ENCODE measurements around the gene DPEP1. TPM values are rescaled to one million over a fixed set of nuclear protein-coding genes. Genes with fewer than 3 reads are reported as not detected.
"Not testable (repeated sequence)": the region's sequence is repeated elsewhere in the genome, so short reads cannot be mapped to it uniquely, and the experiment has no call there.

The DPEP1 gene
- total RNA-seq, 1 donor from 2014 or later = 0.36 TPM

DNA sequence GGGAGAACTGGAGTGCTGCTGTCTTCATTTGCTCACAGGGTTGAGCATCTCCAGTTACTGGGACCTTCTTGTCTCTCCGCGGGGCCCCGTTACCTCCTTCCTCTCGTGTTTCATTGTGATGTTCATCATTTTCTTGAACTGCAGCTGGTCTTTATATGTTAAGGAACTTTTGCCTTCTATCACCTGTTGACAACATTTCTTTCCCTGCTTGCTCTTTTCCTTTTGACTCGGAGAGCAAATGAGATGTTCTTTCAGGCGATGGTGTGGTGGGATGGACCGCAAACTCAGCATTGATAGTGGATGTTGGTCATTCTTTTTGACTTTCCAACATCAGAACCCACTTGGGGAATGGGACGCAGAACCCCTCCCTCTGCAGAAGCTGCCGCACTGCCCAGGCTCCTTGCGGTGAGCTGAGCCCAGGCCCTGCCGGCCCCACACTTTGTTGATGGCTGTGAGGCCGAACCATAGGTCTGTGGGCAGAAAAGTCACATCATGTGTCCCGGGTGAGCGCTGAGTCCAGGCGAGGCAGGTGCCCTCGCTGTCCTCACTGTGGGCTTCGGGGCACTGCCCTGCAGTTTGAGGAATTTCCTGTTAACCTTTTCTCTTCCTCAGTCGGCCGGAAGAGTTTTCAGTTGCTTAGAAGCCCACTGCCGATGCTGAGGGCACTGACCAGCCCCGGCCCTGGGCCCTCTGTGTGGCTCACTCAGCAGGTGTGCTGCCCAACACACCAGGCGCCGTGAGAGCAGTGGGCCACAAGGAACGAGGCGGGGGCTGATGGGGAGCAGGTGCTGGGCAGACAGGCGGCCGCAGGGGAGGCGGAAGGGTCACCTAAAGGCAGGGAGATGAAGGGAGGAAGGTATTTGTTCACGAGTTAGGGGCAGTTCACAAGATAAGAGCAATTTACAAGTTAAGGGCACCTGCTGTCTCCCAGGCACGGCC lies 45.5 kb upstream of the DPEP1 start:
- Mint-ChIP-seq H3K4me1 (peaks cover 21% of the 10 kb centered on the region), H3K9me3 (no peaks in the 10 kb centered on the region), H3K36me3 (peaks cover 5% of the 10 kb centered on the region), H3K4me3 (no peak overlapping the region), H3K27ac (no peak overlapping the region), H3K27me3 (ENCODE audit: low read depth) (peaks cover 27% of the 10 kb centered on the region)
- no peak for DNase-seq (ENCODE audit: low spot score in 2 of 2, unreplicated experiment in 2 of 2)
- TF ChIP-seq, protein P1, sequence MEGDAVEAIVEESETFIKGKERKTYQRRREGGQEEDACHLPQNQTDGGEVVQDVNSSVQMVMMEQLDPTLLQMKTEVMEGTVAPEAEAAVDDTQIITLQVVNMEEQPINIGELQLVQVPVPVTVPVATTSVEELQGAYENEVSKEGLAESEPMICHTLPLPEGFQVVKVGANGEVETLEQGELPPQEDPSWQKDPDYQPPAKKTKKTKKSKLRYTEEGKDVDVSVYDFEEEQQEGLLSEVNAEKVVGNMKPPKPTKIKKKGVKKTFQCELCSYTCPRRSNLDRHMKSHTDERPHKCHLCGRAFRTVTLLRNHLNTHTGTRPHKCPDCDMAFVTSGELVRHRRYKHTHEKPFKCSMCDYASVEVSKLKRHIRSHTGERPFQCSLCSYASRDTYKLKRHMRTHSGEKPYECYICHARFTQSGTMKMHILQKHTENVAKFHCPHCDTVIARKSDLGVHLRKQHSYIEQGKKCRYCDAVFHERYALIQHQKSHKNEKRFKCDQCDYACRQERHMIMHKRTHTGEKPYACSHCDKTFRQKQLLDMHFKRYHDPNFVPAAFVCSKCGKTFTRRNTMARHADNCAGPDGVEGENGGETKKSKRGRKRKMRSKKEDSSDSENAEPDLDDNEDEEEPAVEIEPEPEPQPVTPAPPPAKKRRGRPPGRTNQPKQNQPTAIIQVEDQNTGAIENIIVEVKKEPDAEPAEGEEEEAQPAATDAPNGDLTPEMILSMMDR (IDR thresholded peaks at IDR 0.05; ENCODE audit: unreplicated experiment) = no peak

DNA sequence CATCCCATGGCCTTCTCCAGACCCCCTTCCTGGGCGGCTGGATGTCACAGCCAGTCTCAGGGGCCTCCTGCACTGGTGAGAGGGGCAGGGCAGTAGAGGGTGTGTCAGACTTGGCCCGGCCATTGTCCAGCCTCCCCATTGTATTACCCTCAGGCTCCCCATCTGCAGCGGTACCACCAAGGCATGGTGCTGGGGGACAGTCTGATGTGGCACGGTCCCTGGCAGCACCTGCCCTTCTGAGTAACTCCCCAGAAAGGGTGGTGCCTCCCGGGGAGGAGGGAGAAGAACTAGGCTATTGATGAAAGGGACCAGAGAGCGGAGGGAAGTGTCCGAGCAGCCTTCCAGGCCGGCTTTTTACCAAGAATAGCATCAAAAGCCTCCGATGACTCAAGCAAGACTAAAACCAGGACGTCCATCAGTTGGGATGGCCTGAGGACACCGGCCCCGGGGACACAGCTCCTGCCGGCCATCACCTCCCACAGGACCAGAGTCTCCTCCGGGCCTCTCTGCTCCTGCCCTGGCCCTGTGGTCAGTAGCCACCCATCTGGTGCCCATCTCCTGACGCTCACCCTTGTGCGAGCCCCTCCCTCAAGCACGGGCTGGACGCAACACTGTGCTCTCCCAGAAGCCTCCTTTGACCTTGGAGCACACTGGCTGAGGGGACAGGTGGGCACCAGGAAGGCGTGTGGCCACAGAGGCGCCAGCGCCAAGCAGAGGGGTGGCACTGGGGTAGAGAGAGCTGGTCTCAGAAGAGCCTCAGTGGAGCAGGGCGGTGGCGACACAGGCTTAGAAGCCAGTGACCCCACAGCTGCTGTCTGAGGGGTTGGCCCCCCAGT lies 43.7 kb upstream of the DPEP1 start:
- Mint-ChIP-seq H3K4me3 (no peak overlapping the region), H3K36me3 (peaks cover 2% of the 10 kb centered on the region), H3K27me3 (ENCODE audit: low read depth) (peaks cover 43% of the 10 kb centered on the region), H3K9me3 (no peaks in the 10 kb centered on the region), H3K4me1 (peaks cover 17% of the 10 kb centered on the region), H3K27ac (no peak overlapping the region)
- DNase-seq (ENCODE audit: low spot score in 2 of 2, unreplicated experiment in 2 of 2) = no peak
- TF ChIP-seq, protein P1 (IDR thresholded peaks at IDR 0.05; ENCODE audit: unreplicated experiment) = no peak

GRCh38 chr16:89570342-89570923 lies 43.0 kb upstream of the DPEP1 start:
- Mint-ChIP-seq H3K27me3 (ENCODE audit: low read depth) (peaks cover 48% of the 10 kb centered on the region), H3K9me3 (no peaks in the 10 kb centered on the region), H3K27ac (no peak overlapping the region), H3K4me1 (peaks cover 12% of the 10 kb centered on the region), H3K4me3 (no peak overlapping the region), H3K36me3 (peaks cover 2% of the 10 kb centered on the region)
- TF ChIP-seq, protein P1 (IDR thresholded peaks at IDR 0.05; ENCODE audit: unreplicated experiment) = no peak
- no peak for DNase-seq (ENCODE audit: low spot score in 2 of 2, unreplicated experiment in 2 of 2)

GRCh38 chr16:89570983-89571598 lies 42.4 kb upstream of the DPEP1 start:
- not testable (repeated sequence) for H3K36me3 Mint-ChIP-seq; H3K4me3 Mint-ChIP-seq; H3K27ac Mint-ChIP-seq; H3K9me3 Mint-ChIP-seq; H3K4me1 Mint-ChIP-seq; DNase-seq (ENCODE audit: low spot score in 2 of 2, unreplicated experiment in 2 of 2)
- H3K27me3 Mint-ChIP-seq (ENCODE audit: low read depth) = peaks cover 48% of the 10 kb centered on the region

- no peak overlapping the region for H3K4me3 Mint-ChIP-seq
- no peak for DNase-seq (ENCODE audit: low spot score in 2 of 2, unreplicated experiment in 2 of 2)
These were observed 41.8 kb upstream of the DPEP1 start for GRCh38 chr16:89571636-89572035.

More at GRCh38 chr16:89571636-89572035, 41.8 kb upstream of the DPEP1 start:
- Mint-ChIP-seq H3K27me3 (ENCODE audit: low read depth) (peaks cover 49% of the 10 kb centered on the region), H3K9me3 (no peaks in the 10 kb centered on the region), H3K4me1 (peaks cover 1% of the 10 kb centered on the region), H3K36me3 (peaks cover 2% of the 10 kb centered on the region), H3K27ac (no peak overlapping the region)
- TF ChIP-seq, protein P1 (IDR thresholded peaks at IDR 0.05; ENCODE audit: unreplicated experiment) = no peak
